NT2/D1 (cell line): Measurements from ENCODE around the gene RBFOX2.

Source experiments
- SUZ12 ChIP-seq: IDR thresholded peaks from 2 replicates; pipeline ENCODE4 v1.6.1; 2011; ENCODE audit not compliant: insufficient read length, insufficient read depth; ENCODE audit errors: extremely low read depth
- YY1 ChIP-seq: IDR thresholded peaks from 2 replicates; pipeline ENCODE4 v1.6.1; 2011; ENCODE audit not compliant: insufficient read length, insufficient read depth
- ZNF274 ChIP-seq: IDR thresholded peaks from 2 replicates; pipeline ENCODE4 v1.6.1; 2011; ENCODE audit warnings: mild to moderate bottlenecking, low read depth, low read length

GRCh38 chr22:35900483-35901168, 128.0 kb downstream of the RBFOX2 start:
- TF ChIP-seq YY1 (no peak), ZNF274 (no peak), SUZ12 (no peak)
